OCI-LY1 (cell line): ENCODE data around the gene PPP1R1B.

Experiments
- H2AFZ ChIP-seq: fragments of 200-600 bp; sonication (generic), shearing (Covaris generic); 2 replicates; pipeline ENCODE4 v1.6.0; 2014; ENCODE audit warnings: antibody characterized with exemption, mild to moderate bottlenecking, low read length
- H3F3A ChIP-seq: fragments of 200-600 bp; sonication (generic), shearing (Covaris generic); 2 replicates; pipeline ENCODE4 v1.6.0; 2014; ENCODE audit warnings: mild to moderate bottlenecking, antibody characterized with exemption, low read length, moderate library complexity; ENCODE audit not compliant: insufficient read depth
- H3K27ac ChIP-seq: fragments of 200-600 bp; sonication (generic); 2 replicates; pipeline ENCODE4 v1.5.1; 2014; ENCODE audit warnings: low read length, mixed run types, mild to moderate bottlenecking, low read depth; ENCODE audit not compliant: poor library complexity, severe bottlenecking
- H3K27me3 ChIP-seq: fragments of 200-600 bp; sonication (generic); 2 replicates; pipeline ENCODE4 v1.6.0; 2014; ENCODE audit warnings: antibody characterized with exemption, mild to moderate bottlenecking, low read length, moderate library complexity; ENCODE audit not compliant: insufficient read depth
- H3K36me3 ChIP-seq: fragments of 200-600 bp; sonication (generic); 2 replicates; pipeline ENCODE4 v1.6.1; 2014; ENCODE audit warnings: mild to moderate bottlenecking, antibody characterized with exemption, low read length, moderate library complexity, mixed read lengths; ENCODE audit not compliant: insufficient read depth
- H3K4me1 ChIP-seq: fragments of 200-600 bp; sonication (generic); 2 replicates; pipeline ENCODE4 v1.5.1; 2014; ENCODE audit warnings: mild to moderate bottlenecking, low read length, moderate library complexity; ENCODE audit not compliant: insufficient read depth, severe bottlenecking
- H3K4me2 ChIP-seq: fragments of 200-600 bp; sonication (generic), shearing (Covaris generic); 2 replicates; pipeline ENCODE4 v1.6.1; 2014; ENCODE audit warnings: low read length
- H3K4me3 ChIP-seq: fragments of 200-600 bp; sonication (generic); 2 replicates; pipeline ENCODE4 v1.5.1; 2014; ENCODE audit warnings: low read length, low read depth, mild to moderate bottlenecking, mixed read lengths; ENCODE audit not compliant: poor library complexity, severe bottlenecking
- H3K79me2 ChIP-seq: fragments of 200-600 bp; shearing (Covaris generic); 2 replicates; pipeline ENCODE4 v1.6.1; 2016; ENCODE audit warnings: mixed run types, low read length, mixed read lengths; ENCODE audit not compliant: insufficient read depth
- H3K9ac ChIP-seq: fragments of 200-600 bp; sonication (generic), shearing (Covaris generic); 2 replicates; pipeline ENCODE4 v1.6.1; 2014; ENCODE audit warnings: mild to moderate bottlenecking, low read length, mixed read lengths
- H3K9me2 ChIP-seq: fragments of 200-600 bp; sonication (generic), shearing (Covaris generic); 2 replicates; pipeline ENCODE4 v1.6.1; 2014; ENCODE audit warnings: low read depth, mild to moderate bottlenecking, low read length, mixed read lengths
- H3K9me3 ChIP-seq: fragments of 200-600 bp; shearing (Covaris generic); 2 replicates; pipeline ENCODE4 v1.6.1; 2014; ENCODE audit warnings: low read length, mixed read lengths
- H4K20me1 ChIP-seq: fragments of 200-600 bp; sonication (generic), shearing (Covaris generic); 2 replicates; pipeline ENCODE4 v1.6.0; 2016; ENCODE audit warnings: mild to moderate bottlenecking, low read length; ENCODE audit not compliant: insufficient read depth
- EZH2 ChIP-seq: fragments of 200-600 bp; sonication (generic), shearing (Covaris generic); IDR thresholded peaks from 2 replicates; pipeline ENCODE4 v1.8.0; 2017; ENCODE audit warnings: borderline replicate concordance, mixed run types, mild to moderate bottlenecking, antibody characterized with exemption, low read length, moderate library complexity, mixed read lengths
- TF ChIP-seq, protein P1 (sequence below): fragments of 200-600 bp; sonication (generic), shearing (Covaris generic); IDR thresholded peaks from 2 replicates; pipeline ENCODE4 v1.5.1; 2017; ENCODE audit warnings: mild to moderate bottlenecking, antibody characterized with exemption, low read length, moderate library complexity, mixed read lengths

PPP1R1B gene

DNA sequence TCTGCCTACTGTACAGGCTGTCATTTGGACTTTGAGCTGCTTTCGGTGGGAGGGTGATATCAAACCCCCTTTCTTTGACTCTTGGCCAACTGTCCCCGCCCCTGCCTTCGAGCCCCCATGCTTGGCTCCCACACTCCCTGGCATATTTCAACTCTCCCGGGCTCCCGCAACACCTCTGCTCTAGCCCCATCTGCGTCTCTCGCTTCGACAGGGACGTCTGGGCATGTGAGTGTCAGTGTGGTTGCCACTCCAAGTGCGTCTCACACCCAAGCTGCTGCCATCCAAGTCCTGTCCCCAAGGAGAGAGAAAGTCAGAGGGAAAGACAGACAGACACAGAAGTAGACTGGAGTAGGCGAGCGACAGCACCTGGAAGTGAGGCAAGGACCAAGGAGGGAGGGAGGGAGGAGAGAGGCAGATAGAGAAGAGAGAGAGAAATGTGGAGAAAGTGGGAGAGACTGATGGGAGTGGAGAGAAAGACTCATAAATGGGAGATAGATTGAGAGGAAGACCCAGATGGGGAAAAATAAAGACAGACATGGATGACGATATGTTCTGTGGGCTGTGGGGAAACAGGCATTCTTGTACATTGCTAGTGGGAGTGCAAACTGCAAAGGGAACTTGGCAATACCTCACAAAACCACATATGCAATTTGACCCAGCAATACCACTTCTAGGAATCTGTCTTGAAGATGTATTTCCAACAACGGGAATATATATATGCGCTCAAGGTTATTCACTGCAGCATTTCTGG lies 22.0 kb downstream of the PPP1R1B start:
- no peak overlapping the region for H2AFZ ChIP-seq
- no peaks in the 10 kb centered on the region for H3K27me3 ChIP-seq
- no peaks in the 10 kb centered on the region for H3K9me3 ChIP-seq
- H3F3A ChIP-seq = no peaks in the 10 kb centered on the region
- no peaks in the 10 kb centered on the region for H3K79me2 ChIP-seq
- H3K27ac ChIP-seq = no peak overlapping the region
- no peak for TF ChIP-seq EZH2
- TF ChIP-seq, protein P1, sequence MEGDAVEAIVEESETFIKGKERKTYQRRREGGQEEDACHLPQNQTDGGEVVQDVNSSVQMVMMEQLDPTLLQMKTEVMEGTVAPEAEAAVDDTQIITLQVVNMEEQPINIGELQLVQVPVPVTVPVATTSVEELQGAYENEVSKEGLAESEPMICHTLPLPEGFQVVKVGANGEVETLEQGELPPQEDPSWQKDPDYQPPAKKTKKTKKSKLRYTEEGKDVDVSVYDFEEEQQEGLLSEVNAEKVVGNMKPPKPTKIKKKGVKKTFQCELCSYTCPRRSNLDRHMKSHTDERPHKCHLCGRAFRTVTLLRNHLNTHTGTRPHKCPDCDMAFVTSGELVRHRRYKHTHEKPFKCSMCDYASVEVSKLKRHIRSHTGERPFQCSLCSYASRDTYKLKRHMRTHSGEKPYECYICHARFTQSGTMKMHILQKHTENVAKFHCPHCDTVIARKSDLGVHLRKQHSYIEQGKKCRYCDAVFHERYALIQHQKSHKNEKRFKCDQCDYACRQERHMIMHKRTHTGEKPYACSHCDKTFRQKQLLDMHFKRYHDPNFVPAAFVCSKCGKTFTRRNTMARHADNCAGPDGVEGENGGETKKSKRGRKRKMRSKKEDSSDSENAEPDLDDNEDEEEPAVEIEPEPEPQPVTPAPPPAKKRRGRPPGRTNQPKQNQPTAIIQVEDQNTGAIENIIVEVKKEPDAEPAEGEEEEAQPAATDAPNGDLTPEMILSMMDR = no peak
- no peaks in the 10 kb centered on the region for H3K9me2 ChIP-seq
- H3K4me3 ChIP-seq = no peak overlapping the region
- no peaks in the 10 kb centered on the region for H3K36me3 ChIP-seq
- no peaks in the 10 kb centered on the region for H4K20me1 ChIP-seq
- H3K9ac ChIP-seq = no peak overlapping the region
- peaks cover 13% of the 10 kb centered on the region for H3K4me1 ChIP-seq
- no peak overlapping the region for H3K4me2 ChIP-seq

DNA sequence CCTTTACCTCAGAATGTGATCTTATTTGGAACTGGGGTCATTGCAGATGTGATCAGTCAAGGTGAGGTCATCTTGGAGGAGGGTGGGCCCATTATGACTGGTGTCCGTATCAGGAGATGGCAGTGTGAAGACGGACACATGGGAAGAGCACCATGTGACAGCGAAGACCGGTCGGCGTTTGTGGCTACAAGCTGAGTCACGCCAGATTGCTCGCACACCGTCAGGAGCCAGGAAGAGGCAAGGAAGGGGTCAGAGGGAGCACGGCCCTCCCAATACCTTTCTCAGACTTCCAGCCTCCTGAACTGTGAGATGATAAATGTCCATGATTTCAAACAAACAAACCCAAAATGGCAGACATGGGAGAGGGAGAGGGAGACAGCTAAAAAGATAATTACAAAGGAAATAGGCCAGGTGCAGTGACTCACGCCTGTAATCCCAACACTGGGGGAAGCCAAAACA lies 23.4 kb downstream of the PPP1R1B start:
- H3K79me2 ChIP-seq = no peaks in the 10 kb centered on the region
- H4K20me1 ChIP-seq = no peaks in the 10 kb centered on the region
- H3K9me3 ChIP-seq = no peaks in the 10 kb centered on the region
- H3K27ac ChIP-seq = no peak overlapping the region
- TF ChIP-seq, protein P1 = no peak
- no peak for TF ChIP-seq EZH2
- no peak overlapping the region for H3K4me3 ChIP-seq
- H3K36me3 ChIP-seq = peaks cover 5% of the 10 kb centered on the region; the same call in 1 of the 2 replicates
- H3K9ac ChIP-seq = no peak overlapping the region
- H3F3A ChIP-seq = no peaks in the 10 kb centered on the region
- H3K4me2 ChIP-seq = no peak overlapping the region
- H3K4me1 ChIP-seq = peaks cover 13% of the 10 kb centered on the region
- H3K27me3 ChIP-seq = no peaks in the 10 kb centered on the region
- no peaks in the 10 kb centered on the region for H3K9me2 ChIP-seq
- H2AFZ ChIP-seq = no peak overlapping the region

DNA sequence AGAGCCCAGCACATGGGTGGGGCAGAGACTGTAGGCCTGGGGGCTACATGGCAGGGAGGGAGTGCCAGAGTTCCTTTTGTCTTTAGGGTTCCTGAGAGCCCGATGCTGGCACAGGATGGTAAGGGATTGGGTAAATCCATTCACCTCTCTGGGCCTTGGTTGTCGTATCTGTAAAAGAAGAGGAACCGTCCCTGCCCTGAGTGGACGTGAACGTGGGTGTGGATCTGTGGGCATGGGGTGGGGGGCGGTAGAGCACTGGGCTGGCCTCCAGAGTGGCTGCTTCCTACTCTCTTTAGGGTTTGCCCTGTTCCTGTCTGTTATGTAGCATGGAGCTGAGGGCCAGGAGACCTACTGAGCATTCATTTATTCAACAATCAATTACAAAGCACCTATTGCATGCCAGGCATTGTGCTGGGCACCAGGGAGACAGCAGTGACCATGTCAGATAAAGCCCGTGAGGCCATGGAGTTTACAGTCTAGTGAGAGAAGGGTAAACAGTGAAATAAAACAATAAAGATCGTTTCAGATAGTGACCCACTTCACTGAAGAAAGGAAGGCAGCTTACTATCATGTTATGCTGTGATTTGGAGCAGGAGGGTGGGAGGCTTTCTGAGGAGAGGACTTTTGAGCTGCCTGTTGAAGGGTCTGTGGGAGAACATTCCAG lies 25.3 kb downstream of the PPP1R1B start:
- peaks cover 13% of the 10 kb centered on the region for H3K4me1 ChIP-seq
- H3K9me2 ChIP-seq = no peaks in the 10 kb centered on the region
- H2AFZ ChIP-seq = no peak overlapping the region
- peak overlapping the region; percentile 5 for H3K27ac ChIP-seq
- no peaks in the 10 kb centered on the region for H3K79me2 ChIP-seq
- no peak overlapping the region for H3K4me2 ChIP-seq
- TF ChIP-seq EZH2 = no peak
- TF ChIP-seq, protein P1 = no peak
- no peaks in the 10 kb centered on the region for H3F3A ChIP-seq
- no peaks in the 10 kb centered on the region for H4K20me1 ChIP-seq
- H3K36me3 ChIP-seq = peaks cover 5% of the 10 kb centered on the region; the same call in 1 of the 2 replicates
- H3K9ac ChIP-seq = no peak overlapping the region
- no peak overlapping the region for H3K4me3 ChIP-seq
- no peaks in the 10 kb centered on the region for H3K27me3 ChIP-seq
- H3K9me3 ChIP-seq = no peaks in the 10 kb centered on the region
